NCI-H1092 (cell line): Measurements from ENCODE around the gene SMIM5.
A peak's percentile ranks its signal among the peaks of the same experiment; 100 is the strongest.
"Not testable (repeated sequence)": the region's sequence is repeated elsewhere in the genome, so short reads cannot be mapped to it uniquely, and the experiment has no call there.

ENCODE experiments used
- DNase-seq: peaks from one replicate; lab custom pipeline; 2025; lab: John Stamatoyannopoulos, UW

SMIM5 gene

DNA sequence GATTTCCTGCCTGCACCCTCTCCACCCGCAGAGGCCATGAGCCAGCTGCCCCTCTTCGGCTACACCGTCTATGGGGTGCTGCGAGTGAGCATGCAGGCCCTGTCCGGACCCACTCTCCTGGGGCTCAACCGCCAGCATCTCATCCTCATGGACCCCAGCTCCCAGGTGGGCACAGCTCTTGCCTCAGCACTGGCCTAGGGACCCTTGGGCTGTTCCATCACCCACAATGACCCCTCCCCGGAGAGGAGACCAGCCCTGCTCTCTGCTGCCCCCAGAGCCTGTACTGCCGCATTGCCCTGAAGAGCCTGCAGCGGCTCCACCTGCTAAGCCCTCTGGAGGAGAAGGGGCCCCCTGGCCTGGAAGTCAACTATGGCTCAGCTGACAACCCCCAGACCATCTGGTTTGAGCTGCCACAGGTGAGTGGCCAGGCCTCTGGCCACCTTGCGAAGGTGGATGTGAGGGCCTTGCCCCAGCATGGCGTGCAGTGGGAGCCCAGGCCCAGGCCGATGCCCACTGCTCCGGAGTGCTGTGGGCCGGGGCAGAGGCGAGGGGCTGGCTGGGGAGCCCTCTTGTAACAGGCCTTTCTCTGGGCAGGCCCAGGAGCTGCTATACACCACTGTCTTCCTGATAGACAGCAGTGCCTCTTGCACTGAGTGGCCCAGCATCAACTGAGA, 7.3 kb upstream of the SMIM5 start:
- peak; percentile 11 for DNase-seq

DNA sequence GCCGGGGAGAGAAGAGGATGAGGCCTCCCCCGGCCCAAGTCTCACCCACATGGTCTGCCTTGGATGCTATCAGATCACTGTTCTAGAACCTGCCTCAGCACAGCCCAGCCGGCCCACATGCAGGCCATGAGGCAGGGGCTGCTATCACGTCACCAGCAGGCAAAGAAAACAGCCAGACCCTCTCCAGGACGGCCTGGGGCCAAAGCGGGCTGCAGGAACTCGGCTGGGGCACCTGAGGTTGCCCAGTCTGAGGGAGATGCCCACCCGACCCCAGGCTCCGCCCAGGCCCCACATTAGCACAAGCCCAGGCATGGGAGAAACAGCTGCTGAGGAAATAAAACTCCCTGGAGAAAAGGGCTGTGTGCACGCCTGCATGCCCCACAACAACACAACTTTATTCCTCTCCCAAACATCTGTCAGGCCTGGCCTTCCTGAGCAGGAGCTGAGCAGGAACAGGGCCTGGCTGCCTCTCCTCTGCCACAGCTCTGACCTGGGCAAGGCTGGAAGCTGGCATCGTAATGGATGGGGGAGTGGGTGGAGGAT, 6.7 kb upstream of the SMIM5 start:
- DNase-seq, result no peak

DNA sequence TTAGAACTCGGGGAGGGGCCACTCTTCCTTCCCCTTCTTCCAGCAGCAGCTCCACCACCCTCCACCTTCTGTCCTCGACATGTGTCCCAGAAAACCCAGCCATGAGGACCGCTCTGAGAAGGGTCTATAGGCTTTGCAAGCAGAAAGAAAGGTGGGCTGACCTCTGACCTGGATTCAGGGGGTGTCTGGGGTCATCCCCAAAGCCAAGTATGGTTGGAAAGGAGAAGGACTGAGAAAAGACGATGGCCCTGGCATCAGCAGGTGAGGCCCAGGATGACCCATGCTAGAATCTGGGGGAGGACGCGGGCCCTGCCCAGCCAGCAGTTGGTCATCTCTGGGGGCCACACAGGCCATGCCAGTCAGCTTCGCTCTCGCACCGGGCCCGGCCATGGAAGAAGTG, 6.1 kb upstream of the SMIM5 start:
- no peak for DNase-seq

DNA sequence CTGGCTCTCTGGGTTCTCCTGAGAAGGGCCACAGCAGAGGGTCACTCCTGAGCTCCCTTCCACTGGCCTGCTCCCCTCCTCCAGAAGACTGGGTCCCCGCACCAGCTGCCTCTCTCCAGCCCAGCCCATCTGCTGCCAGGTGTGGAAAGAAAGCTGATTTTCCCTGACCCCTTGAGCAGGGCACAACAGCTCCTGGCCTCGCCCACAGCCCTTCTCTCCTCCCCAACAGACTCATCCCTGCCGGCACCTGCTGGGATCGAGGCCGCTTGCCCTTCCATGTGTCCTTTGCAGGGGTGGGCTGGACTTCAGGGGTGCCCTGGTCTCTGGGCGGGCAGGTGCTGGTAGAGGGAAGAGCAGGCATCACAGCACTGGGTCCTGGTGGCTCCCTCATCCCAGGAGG, 4.8 kb upstream of the SMIM5 start:
- no peak for DNase-seq

DNA sequence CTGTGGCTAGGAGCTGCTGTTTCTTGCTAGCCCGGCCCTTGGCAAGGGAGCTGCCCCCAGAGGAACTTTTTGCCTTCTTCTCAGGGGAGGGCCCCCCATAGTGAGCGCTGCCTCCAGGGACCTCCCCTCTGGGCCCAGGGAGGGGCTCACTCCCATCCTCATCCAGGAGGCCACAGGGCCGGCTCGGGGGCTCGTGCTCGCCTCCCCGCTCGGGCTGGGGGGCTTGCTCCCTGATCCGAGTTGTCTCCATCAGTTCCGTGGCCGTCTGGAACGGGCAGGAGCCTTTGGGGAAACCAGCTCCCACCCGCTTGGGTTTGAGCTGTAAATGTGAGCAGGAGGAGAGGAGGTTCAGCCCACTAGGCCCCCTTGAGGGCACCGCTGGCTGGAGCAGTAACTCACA, 4.1 kb upstream of the SMIM5 start:
- no peak for DNase-seq

DNA sequence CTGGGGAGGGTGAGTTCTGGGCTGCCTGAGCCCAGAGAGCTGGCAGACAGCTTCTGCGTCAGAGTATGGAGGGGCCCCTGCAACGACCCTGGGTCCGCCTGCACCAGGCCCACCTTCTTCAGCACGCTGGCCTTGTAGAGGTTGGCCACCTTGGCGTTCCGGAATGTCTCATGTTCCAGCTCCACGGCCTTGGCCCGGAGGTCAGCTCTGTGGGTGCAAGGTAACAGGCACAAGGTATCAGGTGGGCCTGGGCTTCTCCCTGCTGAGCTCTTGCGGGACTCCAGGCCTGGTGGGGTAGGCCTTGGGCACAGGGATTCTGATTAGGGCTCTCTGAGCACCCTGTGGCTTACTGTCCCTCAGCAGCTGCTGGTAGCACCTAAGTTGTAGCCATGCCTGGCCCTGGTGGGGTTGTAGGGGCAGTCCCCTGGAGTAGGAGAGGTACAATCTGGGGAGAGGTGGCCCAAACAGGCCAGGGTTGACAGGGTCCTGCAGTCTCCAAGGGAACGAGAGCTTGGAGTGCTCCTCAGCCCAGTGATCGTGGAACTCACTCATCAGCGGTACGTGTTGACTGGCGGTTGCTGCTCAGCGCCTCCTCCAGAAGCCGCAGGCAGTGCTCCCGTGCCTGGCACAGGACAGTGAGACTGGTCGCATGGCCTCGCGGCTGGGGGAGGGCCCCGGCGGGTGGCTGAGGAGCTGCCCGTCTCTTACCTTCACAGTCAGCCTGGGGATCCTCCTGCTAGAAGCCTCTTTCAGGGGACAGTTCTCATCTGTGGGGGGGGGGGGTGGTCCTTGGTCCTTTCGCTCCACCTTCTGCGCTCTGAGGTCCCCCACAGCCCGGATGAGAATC, 2.9 kb upstream of the SMIM5 start:
- no peak for DNase-seq

DNA sequence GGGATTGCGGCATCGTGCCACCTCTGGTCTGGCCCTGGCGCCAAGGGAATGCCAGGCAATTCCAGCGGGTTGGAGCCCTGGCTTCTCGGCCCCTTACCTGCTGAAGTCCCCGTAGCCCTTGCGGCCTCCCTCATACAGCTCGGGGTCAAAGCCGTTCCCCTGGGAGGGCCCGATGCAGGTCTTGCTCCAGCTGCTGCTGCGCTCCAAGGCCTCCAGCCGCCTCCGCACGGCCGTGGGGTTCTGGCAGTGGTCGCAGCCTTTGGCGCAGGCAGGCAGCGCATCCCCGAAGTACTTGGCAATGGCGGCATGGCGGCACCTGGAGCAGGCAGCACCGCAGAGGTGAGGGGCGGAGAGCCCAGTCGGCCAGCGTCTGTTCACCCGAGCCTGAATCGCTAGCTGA, 1.9 kb upstream of the SMIM5 start:
- DNase-seq, result no peak

DNA sequence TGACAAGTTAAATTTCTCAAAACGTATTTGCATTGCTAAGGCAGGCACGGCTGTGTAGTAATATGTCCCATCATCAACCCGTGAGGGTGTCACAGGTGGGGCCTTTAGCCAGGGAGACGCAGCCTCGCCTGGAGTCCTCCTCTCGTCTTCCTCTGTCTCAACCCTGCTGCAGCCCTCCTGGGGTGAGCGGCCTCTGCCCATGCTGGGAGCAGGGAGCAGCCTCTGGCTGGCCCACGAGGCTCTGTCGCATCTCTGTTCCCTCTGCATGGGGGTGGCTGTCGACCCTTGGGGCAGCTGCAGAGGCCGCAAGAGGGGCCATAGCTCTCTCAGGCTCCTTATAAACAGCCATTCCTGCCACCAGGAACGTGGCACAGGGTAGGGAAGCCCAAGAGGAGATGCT, 806 bp upstream of the SMIM5 start:
- no peak for DNase-seq

DNA sequence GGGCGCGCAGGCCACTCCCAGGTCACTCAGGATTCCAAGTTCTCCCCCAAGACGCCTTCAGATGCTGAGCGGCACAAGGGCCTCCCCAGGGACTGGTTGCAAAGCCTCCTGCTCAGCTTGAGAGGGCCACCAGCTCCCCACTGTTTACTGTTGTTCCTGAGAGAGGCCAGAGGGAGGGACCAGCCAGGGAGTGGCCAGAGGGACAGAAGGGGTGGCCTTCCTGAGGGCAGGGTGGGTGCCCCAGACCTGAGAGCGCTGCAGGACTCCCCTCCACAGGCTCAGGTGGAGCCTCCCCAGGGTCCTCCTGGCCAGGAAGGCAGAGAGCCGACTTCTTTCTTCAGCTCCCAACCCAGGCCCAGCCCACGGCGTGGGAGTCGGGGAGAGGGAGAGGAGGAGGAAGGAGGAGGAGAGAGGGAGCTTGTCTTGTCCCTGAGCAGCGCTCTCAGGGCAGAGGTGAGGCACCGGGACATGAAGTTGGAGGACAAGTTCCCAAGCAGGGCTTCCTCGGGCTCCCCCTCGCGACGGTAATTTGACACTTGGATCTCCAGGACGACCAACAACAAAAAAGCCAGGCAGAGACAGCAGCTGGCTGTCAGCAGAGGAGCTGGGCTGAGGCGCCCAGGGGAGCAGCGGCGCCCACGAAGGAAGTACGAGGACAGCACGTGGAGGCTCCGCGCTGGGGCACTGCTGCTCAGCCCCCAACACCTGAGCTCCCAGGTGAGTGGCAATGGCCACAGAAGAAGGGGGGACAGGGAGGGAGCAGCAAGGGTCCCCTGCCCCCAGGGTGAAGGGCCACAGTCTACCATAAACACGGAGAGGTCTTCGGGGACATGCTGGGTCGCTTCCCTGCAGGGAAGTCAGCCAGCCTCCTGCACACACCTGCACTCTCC, 497 bp downstream of the SMIM5 start:
- peak; percentile 84 for DNase-seq

DNA sequence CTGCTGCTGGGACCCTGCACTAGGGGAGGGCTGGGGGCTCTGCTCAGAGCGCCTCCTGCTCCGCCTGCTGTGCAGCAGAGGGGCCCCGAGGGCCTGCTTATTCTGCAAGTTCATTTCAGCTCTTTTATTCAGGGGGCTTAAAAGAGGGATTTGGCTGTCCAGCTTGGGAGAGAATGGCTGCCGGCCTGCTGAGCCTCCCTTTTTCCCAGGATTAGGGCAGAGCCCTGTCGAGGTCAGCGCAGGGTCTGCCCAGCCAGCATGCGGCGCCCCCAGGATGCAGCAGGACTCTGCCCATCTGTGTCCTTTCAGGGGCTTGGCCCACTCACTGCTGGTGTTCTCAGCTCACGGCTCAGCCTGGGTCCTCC, 1.1 kb downstream of the SMIM5 start:
- DNase-seq, result no peak

DNA sequence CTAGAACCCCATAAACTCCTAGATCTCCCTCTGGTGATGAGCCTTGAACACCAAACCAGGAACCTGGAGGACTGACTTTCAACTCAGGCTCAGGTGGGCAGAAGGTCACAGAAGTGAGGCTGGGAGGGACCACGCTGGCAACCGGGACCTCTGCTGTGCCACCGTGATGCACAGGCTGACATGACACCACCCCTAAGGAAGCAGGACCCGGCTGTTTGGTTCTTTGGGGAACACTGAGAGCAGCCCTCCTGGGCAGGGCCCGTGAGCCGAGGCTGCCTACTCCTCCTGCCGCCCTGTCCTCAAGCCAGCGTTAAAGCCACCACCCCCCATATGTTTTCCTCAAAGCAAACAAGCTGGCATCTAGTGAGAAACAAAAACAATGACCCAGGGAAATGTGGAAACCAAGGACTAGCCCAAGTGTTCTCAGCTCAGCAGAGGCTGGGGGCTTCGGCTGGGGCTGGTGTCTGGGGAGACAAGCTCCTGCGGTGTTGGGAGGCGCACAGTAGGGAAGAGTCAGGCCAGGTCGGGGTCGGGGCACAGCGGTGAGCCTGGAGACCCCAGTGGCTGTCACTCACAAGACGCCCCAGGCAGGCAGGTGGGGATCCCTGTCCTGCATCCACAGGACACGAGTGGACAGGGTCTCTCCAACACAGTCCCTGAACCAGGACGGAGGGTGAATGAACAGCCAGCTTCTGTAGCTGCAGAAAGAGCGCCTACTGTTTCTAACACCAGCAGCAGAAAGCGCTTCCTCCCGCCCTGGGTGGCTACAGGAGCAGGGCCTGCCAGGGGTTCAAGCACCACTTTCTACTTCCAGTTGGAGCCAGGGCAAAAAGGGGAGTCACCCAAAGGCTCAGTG, 1.7 kb downstream of the SMIM5 start:
- DNase-seq, result no peak

DNA sequence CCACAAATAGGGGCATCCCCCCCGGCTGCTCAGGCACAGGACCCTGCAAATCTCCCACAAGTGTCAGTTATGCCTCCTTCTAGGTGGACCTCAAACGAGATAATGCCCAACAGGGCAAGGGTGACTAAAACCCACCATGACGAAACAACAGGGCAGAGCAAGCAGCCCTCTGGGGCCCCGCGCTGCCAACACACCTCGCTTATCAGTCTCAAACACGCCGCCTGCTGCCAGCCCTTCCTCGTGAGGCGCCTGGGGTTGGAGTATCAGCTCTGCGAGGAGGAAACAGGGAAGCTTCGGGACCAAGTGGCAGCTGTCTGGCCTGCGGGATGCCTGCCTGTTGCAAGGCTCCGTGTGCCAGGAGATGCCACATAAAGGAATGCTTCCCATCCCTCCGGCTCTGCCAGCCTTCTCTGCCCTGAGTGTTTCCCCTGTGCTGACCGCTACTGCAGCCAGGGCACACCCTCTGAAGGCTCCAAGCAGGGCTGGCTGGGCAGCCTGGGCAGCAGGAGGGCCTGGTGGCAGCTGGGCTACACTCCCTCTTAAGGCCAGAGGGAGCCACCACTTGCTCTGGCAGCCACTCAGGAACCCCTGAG, 2.5 kb downstream of the SMIM5 start:
- no peak for DNase-seq

DNA sequence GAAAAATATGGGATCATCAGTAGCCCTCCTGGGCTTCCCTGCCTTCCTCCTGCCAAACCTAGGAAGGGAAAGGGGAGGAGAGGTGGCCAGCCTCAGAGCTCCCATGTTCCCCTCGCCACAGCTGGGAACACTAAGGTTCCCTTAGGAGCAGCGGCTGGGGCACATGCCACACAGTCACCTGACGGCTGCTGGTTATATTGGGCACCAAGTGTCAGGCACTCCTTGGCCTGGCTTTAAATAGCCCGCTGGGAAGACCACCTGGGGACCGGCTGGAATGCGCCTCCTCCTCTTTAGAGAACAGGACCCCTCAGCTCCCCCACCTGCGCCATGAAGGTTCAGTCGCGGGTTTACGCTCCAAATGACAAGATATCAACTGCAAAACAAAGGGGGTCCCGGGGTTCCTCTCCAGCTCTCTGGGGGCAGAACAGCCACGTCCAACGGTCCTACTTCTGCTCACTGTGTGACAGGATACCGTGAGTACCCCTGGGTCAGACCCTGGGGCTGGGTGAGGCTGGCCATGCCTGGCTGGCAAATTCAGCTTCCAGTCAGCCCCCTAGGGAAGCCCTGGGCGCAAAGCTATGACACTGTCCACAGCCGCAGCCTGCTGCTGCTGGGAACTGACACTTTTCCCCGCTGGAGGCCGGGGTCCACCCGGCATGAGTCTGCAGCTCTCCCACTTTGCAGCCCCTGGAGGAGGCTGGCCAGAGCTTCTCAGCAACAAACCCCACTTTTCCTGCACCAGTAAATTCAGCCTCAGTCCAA, 3.3 kb downstream of the SMIM5 start:
- DNase-seq, result no peak

DNA sequence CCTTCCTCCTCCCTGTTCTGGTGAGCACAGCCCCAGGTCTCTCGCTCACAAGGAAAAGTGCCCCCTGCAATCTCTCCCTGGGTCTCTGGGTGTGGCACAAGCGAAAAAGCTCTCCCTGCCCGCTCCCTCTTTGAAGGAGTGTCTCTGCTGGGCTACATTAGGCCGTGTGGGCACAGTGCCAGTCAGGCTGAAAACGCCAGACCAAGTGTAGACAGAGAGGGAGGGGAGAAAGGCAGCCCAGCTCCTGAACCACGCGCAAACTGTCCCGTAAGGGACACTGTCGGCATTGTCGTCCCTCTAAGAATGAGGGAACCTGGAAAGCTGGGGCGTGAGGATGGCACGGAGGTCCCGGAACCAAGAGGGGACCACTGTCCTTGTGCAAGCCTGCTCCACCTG, 3.9 kb downstream of the SMIM5 start:
- DNase-seq, result no peak

DNA sequence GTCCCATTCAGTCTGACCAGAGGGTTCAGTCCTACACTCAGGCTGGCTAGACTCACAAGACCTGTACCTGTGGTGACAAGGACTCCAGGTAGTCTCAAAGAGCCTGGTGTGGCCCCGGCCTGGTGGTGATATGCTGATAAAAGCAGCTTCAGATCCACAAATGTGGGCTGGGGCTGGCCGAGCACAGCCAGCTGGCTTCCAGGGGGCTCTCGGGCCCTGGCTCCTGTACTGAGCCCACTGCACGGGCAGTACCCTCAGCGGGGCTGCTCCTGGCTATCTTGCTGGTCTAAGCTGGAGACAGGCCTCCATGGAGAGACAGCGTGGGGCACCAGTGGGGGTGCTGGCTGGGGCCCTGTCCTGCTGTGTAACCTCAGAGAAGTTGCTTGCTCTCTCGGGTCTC, 4.3 kb downstream of the SMIM5 start:
- DNase-seq, result no peak

DNA sequence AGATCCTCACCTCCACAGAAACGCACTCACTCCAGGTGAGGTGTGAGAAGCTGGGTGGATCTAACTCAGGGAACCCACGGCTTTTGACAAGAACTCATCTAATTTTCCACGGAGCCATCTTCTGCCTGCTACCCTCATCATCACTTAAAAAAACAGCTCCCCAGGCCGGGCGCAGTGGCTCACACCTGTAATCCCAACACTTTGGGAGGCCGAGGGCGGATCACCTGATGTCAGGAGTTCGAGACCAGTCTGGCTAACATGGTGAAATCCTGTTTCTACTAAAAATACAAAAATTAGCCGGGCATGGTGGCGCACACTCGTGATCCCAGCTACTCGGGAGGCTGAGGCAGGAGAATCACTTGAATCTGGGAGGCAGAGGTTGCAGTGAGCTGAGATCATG, 4.8 kb downstream of the SMIM5 start:
- not testable (repeated sequence) for DNase-seq

DNA sequence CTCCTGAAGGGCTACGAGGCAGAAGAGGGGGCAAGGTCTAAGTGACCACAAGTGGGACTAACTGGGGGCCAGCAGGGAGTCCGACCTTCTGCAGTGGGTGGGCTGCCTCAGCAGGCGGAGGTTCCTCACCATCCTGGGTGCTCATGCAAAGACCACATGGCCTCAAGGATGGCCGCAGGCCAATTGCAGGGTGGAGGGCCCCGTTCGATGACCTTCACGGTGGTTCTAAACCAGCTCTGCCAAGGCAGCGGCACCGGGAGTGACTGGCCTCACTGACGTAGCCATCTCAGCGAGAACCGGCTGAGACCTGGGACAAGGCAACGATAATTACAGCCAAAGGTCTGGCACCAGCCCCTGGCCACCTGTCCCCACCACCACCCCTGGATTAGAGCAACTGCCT, 5.7 kb downstream of the SMIM5 start:
- no peak for DNase-seq

DNA sequence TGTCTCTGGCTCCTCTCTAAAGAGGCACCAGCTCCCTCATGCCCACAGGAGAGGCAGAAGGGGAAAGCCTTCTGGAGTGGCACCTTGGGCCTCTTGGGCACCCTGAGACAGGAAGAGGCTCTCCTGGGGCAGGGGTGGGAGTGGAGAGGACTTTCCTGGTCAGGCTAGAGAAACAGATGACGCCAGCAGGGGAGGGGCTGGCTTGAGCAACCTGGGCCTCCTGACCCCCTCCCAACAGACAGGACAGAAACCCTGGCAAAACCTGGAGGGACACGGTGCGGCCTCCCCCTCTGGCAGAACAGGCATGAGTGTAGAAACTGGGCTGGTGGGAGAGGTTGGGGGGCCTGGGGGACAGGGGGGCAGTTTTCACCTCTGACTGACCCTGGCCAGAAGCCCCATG, 6.1 kb downstream of the SMIM5 start:
- DNase-seq, result no peak

DNA sequence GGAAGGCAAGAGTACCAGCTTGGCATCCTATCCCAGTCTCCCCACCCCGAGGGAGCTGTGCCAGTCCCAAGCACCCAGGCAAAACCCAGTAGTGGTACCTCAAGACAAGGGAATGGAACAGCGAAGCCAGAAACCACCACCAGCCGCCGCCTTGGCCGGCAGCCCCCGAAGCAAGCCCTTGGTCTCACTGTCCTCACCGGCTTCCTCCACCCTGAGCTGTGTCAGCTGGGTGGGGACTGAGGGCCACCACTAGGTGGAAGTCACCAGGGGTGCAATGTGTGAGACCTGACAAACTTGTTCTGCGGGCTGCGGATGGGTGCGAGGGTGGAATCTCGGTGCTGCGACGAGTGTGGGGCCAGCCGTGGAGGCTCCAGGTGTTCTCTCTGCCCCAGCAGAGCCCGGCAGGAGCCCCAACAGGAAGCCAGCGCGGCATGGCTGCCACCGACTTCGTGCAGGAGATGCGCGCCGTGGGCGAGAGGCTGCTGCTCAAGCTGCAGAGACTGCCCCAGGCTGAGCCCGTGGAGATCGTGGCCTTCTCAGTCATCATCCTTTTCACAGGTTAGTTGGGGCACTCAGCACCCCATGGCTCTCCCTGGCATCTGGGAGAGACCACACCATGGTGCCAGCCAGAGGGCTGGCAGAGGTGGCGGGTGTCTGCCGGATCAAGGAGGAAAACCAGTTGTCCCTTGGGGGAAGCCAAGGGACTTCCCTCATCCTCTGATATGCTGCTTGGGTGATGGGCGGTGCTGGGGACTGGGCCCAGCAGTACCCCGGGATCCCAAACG, 6.7 kb downstream of the SMIM5 start:
- no peak for DNase-seq
